ENCODE results near the gene TMEM254. TPM values are rescaled to one million over a fixed set of nuclear protein-coding genes. Genes with fewer than 3 reads are reported as not detected.
"Not testable (repeated sequence)": the region's sequence is repeated elsewhere in the genome, so short reads cannot be mapped to it uniquely, and the experiment has no call there.

Gene TMEM254
- polyA plus RNA-seq (2012; ENCODE audit: insufficient read depth, insufficient read length, low read depth): 7.6 TPM

- H3K9me3 ChIP-seq: no peaks in the 10 kb centered on the region
- no peaks in the 10 kb centered on the region for H3K4me1 ChIP-seq
- DNase-seq: peak; percentile 82
- TF ChIP-seq, protein P1, sequence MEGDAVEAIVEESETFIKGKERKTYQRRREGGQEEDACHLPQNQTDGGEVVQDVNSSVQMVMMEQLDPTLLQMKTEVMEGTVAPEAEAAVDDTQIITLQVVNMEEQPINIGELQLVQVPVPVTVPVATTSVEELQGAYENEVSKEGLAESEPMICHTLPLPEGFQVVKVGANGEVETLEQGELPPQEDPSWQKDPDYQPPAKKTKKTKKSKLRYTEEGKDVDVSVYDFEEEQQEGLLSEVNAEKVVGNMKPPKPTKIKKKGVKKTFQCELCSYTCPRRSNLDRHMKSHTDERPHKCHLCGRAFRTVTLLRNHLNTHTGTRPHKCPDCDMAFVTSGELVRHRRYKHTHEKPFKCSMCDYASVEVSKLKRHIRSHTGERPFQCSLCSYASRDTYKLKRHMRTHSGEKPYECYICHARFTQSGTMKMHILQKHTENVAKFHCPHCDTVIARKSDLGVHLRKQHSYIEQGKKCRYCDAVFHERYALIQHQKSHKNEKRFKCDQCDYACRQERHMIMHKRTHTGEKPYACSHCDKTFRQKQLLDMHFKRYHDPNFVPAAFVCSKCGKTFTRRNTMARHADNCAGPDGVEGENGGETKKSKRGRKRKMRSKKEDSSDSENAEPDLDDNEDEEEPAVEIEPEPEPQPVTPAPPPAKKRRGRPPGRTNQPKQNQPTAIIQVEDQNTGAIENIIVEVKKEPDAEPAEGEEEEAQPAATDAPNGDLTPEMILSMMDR (IDR thresholded peaks at IDR 0.05; ENCODE audit: low read depth, low read length): no peak
- H3K27me3 ChIP-seq: no peaks in the 10 kb centered on the region
- H3K4me3 ChIP-seq (ENCODE audit: low read depth, low read length): peak within 1 kb of the TSS; percentile 85
- H3K36me3 ChIP-seq: no peaks in the 10 kb centered on the region
Observed at GRCh38 chr10:80078448-80079311, at the start of gene TMEM254. TMEM254 (plus strand) TSS chr10:80078665; CDS start chr10:80078700, 35 bp downstream.

DNA sequence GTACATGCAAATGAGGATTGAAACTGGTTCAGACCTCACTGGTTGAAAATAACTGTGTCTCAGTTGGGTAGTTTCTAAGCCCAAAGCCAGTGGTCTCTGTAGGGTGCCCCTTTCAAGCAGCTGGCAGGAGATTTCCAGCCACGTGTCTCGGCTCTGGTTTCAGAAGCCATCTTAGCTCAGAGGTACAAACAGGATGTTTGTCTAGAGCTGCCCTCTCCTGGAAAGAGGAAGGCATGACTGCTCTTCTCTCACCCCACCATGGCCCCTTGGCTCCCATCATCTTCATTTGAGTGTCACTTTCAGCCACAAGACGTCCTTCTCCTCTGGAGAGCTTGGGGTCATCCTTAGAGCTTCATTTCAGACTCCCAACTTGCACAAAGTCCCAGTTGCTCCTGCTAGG lies 49.3 kb upstream of the TMEM254 start:
- H3K4me3 ChIP-seq (ENCODE audit: low read depth, low read length); H3K9me3 ChIP-seq; H3K27me3 ChIP-seq; DNase-seq; H3K4me1 ChIP-seq; H3K36me3 ChIP-seq: not testable (repeated sequence)

DNA sequence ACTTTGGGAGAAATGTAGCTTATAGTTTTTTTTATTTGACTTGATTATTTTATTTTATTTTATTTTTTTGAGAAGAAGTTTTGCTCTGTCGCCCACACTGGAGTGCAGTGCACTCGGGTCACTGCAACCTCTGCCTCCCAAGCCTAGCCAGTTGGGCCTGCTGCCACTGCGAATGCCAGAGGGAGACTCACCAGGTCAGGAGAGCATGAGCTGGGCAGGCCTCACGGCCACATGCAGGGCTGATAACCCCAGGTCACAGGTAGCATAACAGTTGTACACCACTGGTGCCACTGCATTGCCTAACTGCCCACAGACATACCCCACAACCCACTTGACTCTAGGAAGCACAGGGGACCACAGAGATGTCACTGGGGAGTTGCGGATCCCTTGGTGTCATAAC lies 48.6 kb upstream of the TMEM254 start:
- H3K36me3 ChIP-seq; H3K27me3 ChIP-seq; H3K4me1 ChIP-seq; H3K9me3 ChIP-seq; H3K4me3 ChIP-seq (ENCODE audit: low read depth, low read length); DNase-seq: not testable (repeated sequence)

DNA sequence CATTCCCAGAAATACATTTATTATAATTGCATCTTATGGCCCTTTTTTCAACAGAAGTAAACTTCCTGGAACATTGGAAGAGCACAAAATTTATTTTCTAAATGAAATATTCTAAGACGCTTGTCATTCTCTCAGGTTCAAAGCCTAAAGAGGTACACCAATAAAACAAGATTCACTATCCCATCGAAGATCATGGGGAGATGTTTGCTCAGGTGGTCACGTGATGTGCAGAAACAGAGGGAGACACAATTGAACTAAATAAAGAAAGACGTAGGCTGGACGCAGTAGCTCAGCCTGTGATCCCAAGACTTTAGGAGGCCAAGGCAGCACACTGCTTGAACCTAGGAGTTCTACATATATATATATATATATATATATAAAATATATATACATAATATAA lies 46.0 kb upstream of the TMEM254 start:
- no peak for DNase-seq
- TF ChIP-seq, protein P1 (IDR thresholded peaks at IDR 0.05; ENCODE audit: low read depth, low read length): no peak
- Histone ChIP-seq H3K9me3 (no peaks in the 10 kb centered on the region), H3K27me3 (no peaks in the 10 kb centered on the region), H3K4me1 (no peaks in the 10 kb centered on the region), H3K4me3 (ENCODE audit: low read depth, low read length) (no peak overlapping the region), H3K36me3 (no peaks in the 10 kb centered on the region)

DNA sequence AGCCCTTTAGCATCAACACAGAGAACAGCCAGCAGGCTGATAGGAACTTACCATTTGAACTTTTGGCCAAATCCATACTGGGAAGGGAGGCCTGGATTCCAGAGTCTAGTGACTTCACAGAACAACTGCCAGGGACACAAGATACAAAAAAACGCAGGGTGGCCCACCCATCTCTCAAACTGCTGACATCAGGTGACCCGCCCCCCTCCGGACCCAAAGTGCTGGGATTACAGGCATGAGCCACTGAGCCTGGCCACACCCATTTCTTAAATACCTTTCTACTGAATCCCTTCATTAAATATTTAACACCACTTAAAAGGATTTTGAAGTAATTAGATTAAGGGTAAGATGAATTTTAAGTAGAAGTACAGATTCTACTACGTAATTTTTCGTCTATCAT lies 43.7 kb upstream of the TMEM254 start:
- DNase-seq; H3K4me3 ChIP-seq (ENCODE audit: low read depth, low read length); H3K36me3 ChIP-seq; H3K27me3 ChIP-seq; H3K9me3 ChIP-seq; H3K4me1 ChIP-seq: not testable (repeated sequence)

- not testable (repeated sequence) for H3K4me3 ChIP-seq (ENCODE audit: low read depth, low read length); DNase-seq; H3K9me3 ChIP-seq; H3K4me1 ChIP-seq; H3K27me3 ChIP-seq; H3K36me3 ChIP-seq
Observed at GRCh38 chr10:80035430-80035829, 43.0 kb upstream of the TMEM254 start.

DNA sequence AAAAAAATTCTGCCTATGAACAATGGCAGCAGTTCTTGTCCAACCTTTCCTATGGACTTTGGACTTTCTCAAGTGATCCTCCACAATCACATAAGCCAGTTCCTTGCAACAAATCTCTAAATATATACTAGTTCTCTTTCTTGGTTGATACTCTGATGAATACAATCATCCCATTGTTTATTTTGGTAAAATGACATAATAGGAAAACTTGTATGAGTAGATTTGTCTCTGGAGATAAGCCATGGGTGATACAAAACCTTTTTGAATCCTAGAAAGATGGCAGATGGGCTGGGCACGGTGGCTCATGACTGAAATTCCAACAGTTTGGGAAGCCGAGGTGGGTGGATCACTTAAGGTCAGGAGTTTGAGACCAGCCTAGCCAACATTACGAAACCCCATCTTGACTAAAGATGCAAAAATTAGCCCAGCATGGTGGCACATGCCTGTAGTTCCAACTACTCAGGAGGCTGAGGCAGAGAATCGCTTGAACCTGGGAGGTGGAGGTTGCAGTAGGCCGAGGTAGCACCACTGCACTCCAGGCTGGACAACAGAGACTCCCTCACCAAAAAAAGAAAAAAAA lies 41.5 kb upstream of the TMEM254 start:
- H3K27me3 ChIP-seq; H3K4me3 ChIP-seq (ENCODE audit: low read depth, low read length); H3K9me3 ChIP-seq; H3K4me1 ChIP-seq; H3K36me3 ChIP-seq; DNase-seq: not testable (repeated sequence)

DNA sequence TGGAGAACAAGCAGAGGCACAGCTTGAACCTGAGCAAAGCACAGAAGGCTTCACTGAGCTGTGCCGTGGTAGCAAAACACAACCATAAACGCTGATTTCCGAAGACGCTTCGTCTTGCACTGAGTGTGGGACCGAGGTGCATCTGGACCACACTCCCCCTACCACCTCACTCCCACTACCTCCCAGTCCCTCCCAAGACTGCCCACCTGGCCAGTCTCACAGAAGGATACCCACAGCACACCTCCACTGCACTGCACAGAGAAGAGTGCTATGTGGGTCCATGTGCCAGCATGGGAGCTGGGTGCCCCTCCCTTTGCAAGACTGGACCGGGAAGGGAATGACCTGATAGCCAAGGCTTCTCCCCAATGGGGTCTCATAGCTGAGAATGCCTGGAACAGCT lies 40.2 kb upstream of the TMEM254 start:
- not testable (repeated sequence) for DNase-seq; H3K4me3 ChIP-seq (ENCODE audit: low read depth, low read length); H3K27me3 ChIP-seq

DNA sequence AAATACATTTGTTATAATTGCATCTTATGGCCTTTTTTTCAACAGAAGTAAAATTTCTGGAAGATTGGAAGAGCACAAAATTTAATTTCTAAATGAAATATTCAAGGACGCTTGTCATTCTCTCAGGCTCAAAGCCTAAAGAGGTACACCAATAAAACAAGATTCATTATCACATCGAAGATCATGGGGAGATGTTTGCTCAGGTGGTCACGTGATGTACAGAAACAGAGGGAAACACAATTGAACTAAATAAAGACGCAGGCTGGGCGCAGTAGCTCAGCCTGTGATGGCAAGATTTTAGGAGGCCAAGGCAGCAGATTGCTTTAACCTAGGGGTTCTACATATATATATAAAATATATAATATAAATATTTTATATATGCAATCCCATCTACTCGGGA lies 37.3 kb upstream of the TMEM254 start:
- TF ChIP-seq, protein P1 (IDR thresholded peaks at IDR 0.05; ENCODE audit: low read depth, low read length): no peak
- DNase-seq: no peak
- Histone ChIP-seq H3K36me3 (no peaks in the 10 kb centered on the region), H3K9me3 (no peaks in the 10 kb centered on the region), H3K4me3 (ENCODE audit: low read depth, low read length) (no peak overlapping the region), H3K27me3 (no peaks in the 10 kb centered on the region), H3K4me1 (no peaks in the 10 kb centered on the region)

More for the DNA sequence above, 40.2 kb upstream of the TMEM254 start:
- H3K9me3 ChIP-seq, H3K4me1 ChIP-seq, H3K36me3 ChIP-seq: not testable (repeated sequence)

- H3K27me3 ChIP-seq; DNase-seq; H3K36me3 ChIP-seq; H3K4me1 ChIP-seq; H3K9me3 ChIP-seq; H3K4me3 ChIP-seq (ENCODE audit: low read depth, low read length): not testable (repeated sequence)
Observed at GRCh38 chr10:80044935-80045334, 33.5 kb upstream of the TMEM254 start.
